Fibroblast of skin of abdomen (primary cell): Measurements from ENCODE around the gene VWA3B. TPM values are rescaled to one million over a fixed set of nuclear protein-coding genes. Genes with fewer than 3 reads are reported as not detected.
A peak's percentile ranks its signal among the peaks of the same experiment; 100 is the strongest.
"Not testable (repeated sequence)": the region's sequence is repeated elsewhere in the genome, so short reads cannot be mapped to it uniquely, and the experiment has no call there.

Experiments
- DNase-seq: peaks from one replicate; pipeline ENCODE4 v3.0.0-alpha.2; 2013
- polyA plus RNA-seq, 2 experiments: library from polyadenylated mRNA; unstranded; fragments of 120-200 nt; gene quantifications; one replicate each; pipeline ENCODE4 v1.2.1, GENCODE V29; 2013; ENCODE audit not compliant: insufficient read length in 2 of 2

The VWA3B gene, protein sequence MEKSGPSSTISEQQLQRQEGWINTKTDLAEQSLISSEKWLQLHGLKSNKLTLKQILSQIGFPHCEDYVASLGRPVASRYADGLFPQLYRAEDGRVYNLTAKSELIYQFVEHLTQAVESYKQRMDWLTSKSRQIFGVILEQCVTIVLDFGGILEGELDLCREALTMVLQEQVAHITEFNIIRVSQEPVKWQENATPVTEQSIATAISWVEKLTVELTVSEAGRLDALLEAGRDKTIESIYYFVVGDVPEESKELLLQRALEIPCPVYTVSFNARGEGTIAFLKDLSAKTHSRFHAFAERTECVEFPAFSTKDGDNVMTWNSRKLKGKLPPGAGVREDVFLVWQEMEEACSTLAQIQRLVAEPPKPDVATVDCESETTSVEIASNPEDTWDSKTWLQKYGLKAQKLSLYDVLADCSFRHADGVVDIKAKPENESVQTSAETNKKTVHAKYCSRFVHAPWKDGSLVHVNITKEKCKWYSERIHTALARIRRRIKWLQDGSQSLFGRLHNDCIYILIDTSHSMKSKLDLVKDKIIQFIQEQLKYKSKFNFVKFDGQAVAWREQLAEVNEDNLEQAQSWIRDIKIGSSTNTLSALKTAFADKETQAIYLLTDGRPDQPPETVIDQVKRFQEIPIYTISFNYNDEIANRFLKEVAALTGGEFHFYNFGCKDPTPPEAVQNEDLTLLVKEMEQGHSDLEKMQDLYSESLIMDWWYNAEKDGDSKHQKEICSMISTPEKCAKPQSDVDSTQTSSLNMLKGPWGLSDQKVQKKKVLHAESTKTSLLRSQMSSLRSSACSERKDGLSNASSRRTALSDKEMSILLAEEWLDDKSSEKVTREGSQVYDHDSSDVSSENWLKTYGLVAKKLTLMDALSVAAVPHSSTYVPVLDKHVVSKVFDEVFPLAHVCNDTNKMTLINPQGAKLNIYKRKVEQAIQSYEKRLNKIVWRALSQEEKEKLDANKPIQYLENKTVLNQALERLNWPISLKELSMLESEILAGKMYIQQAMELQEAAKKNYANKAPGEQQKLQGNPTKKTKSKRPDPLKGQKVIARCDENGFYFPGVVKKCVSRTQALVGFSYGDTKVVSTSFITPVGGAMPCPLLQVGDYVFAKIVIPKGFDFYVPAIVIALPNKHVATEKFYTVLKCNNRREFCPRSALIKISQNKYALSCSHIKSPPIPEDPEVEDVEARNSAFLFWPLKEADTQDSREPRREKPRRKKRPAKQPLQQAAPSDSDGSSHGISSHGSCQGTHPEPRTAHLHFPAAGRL (N-terminal part only)
- polyA plus RNA-seq (2013, experiment 1 of 2; ENCODE audit: insufficient read length), result not detected
- not detected for polyA plus RNA-seq (2013, experiment 2 of 2; ENCODE audit: insufficient read length)

DNA sequence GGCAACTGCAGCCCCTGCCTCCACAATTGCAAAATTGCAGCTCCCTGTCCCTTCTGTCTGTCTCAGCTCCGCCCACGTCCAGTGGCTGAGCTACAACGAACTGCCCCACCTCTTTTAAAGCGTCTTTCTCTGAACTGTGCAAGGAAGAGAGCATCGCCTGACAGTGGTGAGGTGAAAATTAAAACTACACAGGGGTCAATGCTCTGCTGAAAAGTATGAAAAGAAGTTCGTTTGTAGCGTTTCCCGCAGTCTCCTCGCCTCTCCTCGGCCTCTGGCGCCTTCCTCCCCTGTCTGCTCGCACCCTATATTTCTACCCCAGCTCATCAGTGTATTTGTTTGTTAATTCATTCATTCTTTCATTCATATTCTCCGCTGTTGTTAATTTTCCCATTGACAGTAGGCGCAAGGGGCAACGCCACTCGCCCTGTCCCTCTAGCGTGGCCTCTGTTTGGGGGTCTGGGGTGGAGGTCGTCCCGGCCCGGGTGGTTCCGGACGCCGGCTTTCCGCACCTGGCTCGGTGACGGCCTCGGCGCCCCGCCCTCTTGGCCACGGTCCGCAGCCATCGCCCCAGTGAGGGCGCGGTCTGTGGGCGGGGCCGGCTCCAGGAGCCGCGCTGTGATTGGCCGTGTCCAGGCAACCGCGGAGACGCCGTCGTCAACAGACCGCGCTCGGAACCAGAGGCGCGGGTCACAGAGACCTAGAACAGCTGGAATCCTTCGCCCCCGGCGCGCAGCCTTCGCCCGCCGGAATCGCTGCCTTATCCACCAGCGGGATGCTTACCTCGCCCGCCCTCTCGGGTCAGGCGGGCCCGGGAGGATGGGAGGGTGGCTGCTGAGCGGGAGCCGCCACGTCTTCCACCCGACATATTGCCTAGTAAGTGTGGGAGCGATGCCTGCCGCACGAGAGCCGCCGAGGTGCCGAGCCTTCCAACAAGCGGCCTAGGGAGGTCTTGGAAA lies at the start of gene VWA3B:
Gene VWA3B, plus strand, starts transcription at position 677 of the 956 bp plus-strand sequence. CDS start 5,926 bp downstream, outside the sequence.
- peak; percentile 22 for DNase-seq

DNA sequence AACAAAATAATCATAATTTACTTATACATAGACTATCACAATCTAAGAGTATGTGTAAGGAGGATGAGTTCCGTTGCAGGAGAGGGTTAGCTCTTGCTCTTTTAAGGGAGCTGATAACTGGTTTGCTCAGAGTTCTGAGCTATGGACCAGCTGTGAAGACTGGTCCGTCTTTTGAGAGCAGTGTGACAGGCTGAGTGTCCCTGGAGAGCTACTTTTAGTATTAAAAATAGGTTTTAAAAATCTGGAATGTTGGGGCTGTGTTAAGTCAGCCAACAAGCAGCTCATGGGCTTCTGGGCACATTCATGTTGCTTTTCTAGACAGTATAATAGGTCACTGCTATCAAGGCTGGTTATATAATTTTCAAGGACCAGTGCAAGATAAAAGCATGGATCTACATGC lies 49.8 kb upstream of the VWA3B start:
- DNase-seq, result no peak

DNA sequence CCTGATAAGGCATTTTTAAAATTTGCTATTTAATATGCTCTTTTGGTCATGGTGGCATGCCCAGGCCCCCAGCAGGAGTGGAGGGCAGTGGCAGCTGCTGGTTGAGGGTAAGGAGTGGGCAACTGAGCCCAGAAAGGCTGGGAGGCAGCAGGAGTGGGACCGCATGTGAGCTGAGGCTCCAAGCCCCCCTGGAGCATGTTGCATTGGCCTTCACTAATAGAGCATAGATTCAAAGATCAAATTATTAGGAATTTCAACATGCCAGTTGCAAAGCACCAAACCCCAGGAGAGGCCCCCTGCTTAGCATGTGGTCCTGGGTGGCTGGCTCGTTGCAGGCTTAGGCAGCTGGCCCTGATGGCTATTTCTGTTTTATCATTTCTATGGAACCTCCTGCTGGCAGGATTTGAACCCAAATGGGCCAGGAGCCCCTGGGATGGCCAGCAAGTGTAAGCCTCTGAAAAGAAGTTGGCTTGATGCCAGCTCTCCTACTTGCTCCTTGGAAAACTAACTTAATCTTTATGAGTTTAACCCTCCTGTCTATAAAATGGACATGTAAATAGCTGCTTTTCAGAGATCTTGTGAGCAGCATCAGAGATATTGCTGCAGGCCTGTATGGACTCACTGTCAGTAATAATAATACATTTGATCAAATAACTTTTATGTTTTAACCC lies 49.2 kb upstream of the VWA3B start:
- DNase-seq, result no peak

DNA sequence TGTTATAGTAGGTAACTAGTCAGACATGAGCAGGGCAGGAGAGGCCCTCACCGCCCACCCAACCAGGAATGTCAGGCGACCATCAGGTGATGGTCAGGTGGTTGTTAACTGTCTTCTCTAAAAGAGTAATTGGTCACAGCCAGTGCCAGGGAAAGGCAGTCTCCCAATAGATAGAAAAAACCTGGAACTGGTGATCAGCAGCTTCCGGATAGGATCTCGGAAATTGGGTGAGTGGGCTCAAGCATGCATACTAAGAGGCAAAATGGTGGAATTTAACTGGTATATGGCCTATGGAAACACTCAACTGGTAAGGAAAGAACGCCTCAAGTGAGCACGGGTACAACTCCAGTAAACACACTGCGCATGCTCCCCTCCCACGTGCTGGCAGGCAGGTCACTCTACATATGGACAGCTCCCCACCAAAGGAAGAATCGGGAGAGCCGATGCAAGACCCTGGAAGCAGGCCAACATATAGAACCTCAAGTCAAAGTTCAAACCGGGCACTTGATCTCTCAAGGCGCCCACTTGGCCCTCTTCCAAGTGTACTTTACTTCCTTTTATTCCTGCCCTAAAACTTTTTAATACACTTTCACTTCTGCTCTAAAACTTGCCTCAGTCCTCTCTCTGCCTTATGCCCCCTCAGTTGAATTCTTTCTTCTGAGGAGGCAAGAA lies 47.7 kb upstream of the VWA3B start:
- no peak for DNase-seq

DNA sequence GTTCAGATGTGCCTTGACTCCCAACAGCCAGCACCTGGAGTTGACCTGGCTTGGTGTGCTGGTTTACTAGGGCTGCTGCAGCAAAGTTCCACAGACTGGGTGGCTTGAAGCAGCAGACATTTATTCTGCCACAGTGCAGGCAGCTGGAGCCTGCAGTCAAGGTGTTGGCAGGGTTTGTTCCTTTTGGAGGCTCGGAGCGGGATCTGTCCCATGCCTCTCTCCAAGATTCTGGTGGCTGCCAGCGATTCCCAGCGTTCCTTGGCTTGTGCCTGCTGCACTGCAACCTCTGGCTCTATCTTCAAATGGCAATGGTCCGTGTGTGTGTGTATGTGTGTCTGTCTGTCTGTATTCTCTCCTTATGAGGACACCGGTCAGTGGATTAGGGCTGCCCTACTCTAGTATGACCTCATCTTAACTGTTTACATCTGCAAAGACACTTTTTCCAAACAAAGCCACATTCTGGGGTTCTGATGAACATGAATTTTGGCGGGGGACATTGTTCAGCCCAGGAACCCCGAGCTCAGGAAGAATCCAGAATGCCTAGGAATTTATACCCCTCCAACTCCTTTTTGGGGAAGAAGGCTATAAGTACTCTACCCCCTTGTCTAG lies 46.5 kb upstream of the VWA3B start:
- no peak for DNase-seq

DNA sequence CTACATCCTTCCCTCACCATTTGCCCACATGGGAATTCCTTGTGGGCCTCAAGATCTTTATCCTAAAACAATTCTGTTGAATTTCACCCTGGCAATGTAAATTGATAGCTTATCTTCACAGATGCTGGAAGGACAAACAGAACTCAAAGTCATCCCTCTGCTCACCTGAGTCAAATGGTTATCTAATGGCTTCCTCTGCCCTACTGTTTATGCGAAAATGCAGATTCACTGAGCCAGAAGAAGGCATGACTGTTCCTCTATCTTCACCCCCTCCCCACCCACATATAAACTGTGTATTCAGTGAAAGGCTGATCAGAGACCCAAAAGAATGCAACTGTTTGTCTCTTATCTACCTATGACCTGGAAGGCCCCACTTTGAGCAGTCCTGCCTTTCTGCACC lies 43.9 kb upstream of the VWA3B start:
- DNase-seq, result no peak

DNA sequence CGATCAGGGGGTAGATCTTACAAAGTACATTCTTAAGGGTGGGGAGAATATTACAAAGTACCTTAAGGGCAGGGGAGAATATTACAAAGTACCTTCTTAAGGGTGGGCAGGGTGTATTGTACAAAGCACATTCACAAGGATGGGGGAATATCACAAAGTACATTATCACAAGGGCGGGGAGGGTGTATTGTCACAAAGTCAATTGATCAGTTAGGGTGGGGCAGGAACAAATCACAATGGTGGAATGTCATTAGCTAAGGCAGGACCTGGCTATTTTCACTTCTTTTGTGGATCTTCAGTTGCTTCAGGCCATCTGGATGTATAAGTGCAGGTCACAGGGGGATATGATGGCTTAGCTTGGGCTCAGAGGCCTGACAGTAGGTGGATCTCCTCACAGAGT lies 42.2 kb upstream of the VWA3B start:
- DNase-seq, result not testable (repeated sequence)

DNA sequence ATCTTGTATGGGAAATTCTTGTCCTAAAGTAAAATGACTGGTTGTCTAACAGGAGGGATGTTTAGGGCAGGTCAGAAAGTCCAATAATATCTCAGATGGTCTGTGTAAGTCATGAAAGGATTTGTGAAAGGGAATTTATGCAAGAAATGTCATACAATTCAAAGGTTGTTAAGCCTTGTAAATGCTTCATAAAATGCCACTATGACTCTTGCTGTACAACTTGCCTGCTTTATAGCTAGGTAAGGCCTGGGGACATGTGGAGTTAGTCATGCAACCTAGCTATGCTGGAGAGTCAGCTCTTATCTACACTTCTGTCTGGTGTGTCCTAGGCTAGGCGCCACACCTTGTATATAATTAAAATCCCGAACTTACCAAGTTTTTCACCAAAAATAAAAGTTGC lies 36.9 kb upstream of the VWA3B start:
- DNase-seq, result no peak

DNA sequence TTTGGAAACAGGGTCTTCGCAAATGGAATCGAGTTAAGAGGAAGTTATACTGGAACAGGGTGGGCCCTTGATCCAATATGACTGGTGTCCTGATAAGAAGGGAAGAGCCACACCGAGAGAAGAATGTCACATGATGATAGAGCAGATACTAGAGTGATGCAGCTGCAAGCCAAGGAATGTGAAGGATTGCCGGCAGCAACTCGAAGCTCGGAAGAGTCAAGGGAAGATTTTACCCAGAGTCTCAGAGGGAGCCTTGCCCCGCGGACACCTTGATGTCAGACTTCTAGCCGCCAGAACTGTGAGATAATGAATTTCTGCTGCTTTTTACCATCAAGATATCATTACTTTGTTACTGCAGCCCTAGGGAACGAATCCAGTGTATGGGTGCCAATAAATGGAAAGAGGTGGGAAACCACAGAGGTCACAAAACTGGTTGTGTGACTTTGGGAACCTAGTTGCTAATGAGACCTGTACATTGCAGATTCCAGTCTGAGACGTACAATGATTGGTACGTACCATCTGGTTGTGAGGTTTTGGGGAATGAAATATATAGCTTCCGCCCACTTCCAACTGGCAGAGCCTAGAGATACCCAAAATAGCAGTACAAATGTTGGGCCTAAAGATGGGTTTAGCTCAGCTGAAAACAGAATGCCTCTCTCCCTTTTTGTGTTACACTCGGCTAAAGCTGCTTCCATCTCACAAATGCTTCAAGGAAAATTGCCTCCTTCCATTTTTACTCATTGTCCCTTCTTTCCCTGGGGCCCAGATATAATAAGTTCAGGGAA lies 28.6 kb upstream of the VWA3B start:
- no peak for DNase-seq

DNA sequence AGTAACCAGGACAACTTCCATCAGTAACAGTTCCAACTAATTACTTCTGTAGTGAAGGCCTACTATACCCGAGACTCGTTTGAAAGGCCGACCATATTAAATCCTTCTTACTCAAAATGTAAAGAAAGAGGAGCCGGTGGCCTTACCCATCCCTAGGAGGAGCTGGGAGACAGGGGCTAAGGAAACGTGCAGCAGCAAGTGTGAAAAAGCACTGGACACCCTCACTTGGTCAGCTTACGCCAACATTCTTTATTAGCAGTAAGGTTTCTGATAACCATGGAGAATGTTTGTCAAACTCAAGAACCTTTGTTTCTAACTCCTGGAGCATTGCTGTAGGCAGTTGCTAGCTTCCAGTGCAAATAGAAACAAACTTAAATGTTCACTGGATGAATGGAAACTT lies 26.7 kb upstream of the VWA3B start:
- DNase-seq, result no peak

DNA sequence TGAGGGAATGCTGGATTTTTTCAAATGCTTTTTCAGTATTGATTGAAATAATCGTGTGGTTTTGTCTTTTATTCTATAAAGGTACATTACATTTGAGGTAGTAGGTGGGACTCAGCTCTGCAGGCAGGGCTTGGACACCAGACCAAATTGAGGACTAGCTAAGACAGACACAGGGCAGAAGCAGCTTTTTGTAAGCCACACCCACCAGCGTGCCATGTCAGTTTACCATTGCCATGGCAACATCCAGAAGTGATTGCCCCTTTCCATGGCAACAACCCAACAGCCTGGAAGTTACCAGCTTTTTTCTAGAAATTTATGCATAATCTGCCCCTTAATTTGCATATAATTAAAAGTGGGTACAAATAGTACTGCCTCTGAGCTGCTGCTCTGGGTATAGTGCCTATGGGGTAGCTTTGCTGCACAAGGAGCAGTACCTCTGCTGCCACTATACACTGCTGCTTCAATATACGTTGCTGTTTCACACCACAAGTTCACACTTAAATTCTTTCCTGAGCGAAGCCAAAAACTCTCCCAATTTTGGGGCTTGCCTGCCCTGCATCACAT lies 23.6 kb upstream of the VWA3B start:
- no peak for DNase-seq

DNA sequence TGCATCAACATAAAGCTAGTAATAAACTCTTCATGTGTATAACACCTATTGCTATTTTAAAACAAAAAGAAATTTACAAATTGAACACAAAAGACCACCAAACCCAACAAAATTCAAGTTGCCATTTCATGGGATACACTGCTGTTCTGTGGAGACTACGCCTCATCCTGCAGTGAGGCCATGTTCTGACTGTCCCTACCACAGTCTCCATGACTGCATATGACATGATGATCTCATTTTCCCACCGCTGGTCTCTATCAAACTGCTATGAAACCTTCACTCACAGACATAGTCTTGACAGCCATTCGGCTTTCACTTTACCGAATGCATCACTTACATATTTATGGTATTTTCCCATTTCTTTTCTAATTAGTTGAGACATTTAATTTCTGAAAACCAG lies 21.2 kb upstream of the VWA3B start:
- DNase-seq, result no peak

DNA sequence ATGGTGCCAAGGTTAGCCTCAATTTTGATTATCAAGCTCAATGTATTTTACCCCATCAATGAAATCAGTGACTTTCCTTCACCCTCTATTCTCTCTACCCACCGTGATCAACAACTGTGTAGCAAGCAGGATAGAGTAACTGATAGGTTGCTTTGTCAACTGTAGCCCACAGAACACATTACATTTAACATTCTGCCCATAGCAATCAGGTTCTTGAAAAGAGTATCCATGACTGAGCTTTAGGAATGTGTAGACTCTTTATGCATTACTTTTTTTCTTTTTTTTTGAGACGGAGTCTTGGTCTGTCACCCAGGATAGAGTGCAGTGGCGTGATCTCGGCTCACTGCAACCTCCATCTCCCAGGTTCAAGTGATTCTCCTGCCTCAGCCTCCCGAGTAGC lies 19.8 kb upstream of the VWA3B start:
- DNase-seq, result no peak

DNA sequence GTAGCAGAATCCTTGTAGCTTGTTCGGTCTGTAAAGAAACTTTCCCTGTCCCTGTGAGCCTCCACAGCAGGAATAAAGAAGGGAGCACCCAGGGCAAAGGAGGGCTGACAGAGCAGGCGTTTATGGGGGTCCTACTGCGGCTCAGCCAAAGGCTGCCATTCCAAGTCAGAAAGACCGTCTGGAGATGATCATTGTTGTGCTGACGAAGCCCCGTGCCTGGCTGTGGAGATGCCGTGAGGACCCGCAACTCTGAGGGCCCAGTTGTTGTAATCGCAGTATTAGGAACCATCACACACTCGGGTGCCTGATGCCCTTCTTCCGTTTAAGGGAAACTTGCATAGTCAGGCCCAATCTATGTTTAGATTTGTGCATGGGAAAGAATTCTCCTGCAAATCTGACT lies 16.9 kb upstream of the VWA3B start:
- DNase-seq, result no peak

DNA sequence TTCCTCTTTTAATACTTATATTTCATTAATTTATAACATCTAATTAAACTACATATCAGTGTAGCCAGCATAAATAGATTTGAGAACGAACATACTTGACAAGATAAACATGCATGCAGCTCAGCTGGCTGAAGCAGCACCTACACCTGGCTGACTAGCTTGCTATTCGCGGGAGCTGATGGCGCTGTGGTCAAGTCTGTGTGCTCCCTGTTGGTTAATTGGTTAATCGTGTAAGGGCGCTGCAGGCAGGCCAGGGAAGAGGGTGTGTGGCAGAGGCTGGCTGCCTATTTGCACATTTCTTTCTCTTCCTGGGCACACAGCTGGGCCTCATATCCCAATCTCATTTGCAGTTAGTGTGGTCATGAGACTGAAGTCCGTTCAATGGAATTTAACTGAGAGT lies 14.5 kb upstream of the VWA3B start:
- no peak for DNase-seq

DNA sequence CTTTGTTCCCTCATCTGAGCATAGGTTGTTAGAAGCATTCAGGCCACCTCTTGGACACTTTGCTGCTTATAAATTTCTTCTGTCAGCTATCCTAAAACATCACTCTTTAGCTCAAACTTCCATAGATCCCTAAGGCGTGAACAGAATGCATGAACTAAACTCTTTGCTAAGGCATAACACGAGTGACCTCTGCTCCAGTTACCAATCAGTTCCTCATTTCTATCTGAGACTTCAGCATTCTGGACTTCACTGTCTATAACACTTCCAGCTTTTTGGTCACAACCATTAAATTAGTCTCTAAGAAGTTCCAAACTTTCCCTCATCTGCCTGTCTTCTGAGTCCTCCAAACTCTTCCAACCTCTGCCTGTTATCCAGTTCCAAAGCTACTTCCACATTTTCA lies 8.3 kb upstream of the VWA3B start:
- DNase-seq, result no peak

DNA sequence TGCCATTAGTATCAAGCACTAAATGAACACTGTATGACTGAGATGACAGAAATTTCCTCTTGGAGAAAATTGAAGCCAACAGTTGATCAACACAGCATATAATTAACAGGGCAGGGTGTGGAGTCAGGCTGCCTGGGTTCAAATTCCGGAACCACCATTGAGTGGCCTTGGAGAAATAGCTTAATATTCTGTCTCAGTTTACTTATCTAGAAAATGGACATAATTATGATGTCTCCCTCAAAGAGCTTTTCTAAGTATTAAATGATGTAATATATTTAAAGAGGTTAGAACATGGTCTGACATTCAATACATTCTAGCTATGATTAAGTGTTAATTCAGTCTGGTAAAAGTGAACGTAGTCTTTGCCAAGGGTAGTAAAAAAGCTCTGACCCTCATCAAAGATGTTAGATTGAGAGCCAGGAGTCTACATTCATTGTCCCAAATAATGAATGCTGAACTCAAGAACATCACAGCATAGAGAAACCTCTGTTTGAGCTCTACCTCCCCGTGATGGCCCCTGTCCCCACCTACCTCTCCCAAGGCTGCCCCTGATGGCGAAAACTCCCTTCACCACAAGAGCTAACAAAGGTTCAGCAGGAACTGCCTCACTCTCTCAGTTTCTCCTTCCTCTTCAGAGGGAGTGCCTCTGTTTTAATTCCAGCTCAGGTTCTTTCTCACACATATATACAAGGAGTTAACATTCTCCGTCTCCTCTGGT lies 2.7 kb upstream of the VWA3B start:
- DNase-seq, result no peak

DNA sequence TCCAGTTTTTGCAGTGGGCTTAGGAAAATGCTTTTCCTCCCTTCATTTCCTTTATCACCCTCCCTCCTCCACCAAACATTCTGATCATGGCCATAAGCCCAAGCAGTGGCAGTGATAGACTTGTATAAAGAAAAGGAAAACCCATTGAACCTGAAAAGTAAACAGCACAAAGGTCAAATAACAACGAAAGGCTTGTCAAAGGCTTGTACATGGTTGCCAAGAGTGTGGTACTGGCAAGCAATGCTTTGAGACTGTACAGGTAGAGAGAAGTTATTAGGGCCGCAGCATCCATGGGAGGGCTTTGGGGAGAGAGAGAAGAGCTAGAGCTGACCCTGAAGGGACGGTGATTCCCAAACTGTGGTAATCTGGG lies 2.1 kb upstream of the VWA3B start:
- no peak for DNase-seq
